Measurements from ENCODE around the gene UGT2B15.
"Not testable (repeated sequence)": the region's sequence is repeated elsewhere in the genome, so short reads cannot be mapped to it uniquely, and the experiment has no call there.

UGT2B15 gene

GRCh38 chr4:68655764-68656444, 14.5 kb downstream of the UGT2B15 start:
- DNase-seq, result no peak
- H3K9me3 ChIP-seq (ENCODE audit: severe bottlenecking), result no peaks in the 10 kb centered on the region
- no peak overlapping the region for H3K4me3 ChIP-seq (ENCODE audit: low read depth, low read length)
- H3K27me3 ChIP-seq (ENCODE audit: insufficient read depth, low read depth, severe bottlenecking), result no peaks in the 10 kb centered on the region
- TF ChIP-seq CTCF (IDR thresholded peaks at IDR 0.05; ENCODE audit: low read depth, low read length), result no peak
- no peaks in the 10 kb centered on the region for H3K36me3 ChIP-seq
- no peak overlapping the region for H3K27ac ChIP-seq

- no peak overlapping the region for H3K27ac ChIP-seq
These were observed 15.3 kb downstream of the UGT2B15 start for GRCh38 chr4:68654946-68655721.

GRCh38 chr4:68651932-68652331, 18.5 kb downstream of the UGT2B15 start:
- TF ChIP-seq CTCF (IDR thresholded peaks at IDR 0.05; ENCODE audit: low read depth, low read length), result no peak
- DNase-seq, result no peak
- no peak overlapping the region for H3K4me3 ChIP-seq (ENCODE audit: low read depth, low read length)

More at GRCh38 chr4:68654946-68655721, 15.3 kb downstream of the UGT2B15 start:
- H3K4me3 ChIP-seq (ENCODE audit: low read depth, low read length), result no peak overlapping the region
- no peaks in the 10 kb centered on the region for H3K27me3 ChIP-seq (ENCODE audit: insufficient read depth, low read depth, severe bottlenecking)
- no peak for TF ChIP-seq CTCF (IDR thresholded peaks at IDR 0.05; ENCODE audit: low read depth, low read length)
- no peaks in the 10 kb centered on the region for H3K9me3 ChIP-seq (ENCODE audit: severe bottlenecking)
- no peaks in the 10 kb centered on the region for H3K36me3 ChIP-seq
- no peak for DNase-seq

GRCh38 chr4:68630371-68630770, 40.1 kb downstream of the UGT2B15 start:
- Histone ChIP-seq H3K36me3 (no peaks in the 10 kb centered on the region), H3K27ac (no peak overlapping the region), H3K27me3 (ENCODE audit: insufficient read depth, low read depth, severe bottlenecking) (no peaks in the 10 kb centered on the region), H3K9me3 (ENCODE audit: severe bottlenecking) (no peaks in the 10 kb centered on the region), H3K4me3 (ENCODE audit: low read depth, low read length) (no peak overlapping the region)
- no peak for TF ChIP-seq CTCF (IDR thresholded peaks at IDR 0.05; ENCODE audit: low read depth, low read length)
- DNase-seq, result no peak

More at GRCh38 chr4:68651932-68652331, 18.5 kb downstream of the UGT2B15 start:
- Histone ChIP-seq H3K27me3 (ENCODE audit: insufficient read depth, low read depth, severe bottlenecking) (no peaks in the 10 kb centered on the region), H3K36me3 (no peaks in the 10 kb centered on the region), H3K9me3 (ENCODE audit: severe bottlenecking) (no peaks in the 10 kb centered on the region), H3K27ac (no peak overlapping the region)

DNA sequence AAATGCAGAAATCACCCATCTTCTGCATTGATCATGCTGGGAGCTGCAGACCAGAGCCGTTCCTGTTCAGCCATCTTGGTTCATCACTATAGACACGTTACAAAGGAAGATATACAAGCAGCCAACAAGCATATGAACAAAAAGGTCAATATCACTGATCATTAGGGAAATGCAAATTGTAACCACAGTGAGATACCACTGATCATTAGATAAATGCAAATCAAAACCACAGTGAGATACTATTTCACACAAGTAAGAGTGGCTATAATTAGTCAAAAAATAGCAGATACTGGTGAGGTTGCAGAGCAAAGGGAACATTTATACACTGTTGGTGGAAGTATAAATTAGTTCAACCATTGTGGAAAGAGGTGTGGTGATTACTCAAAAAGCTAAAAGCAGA, 47.7 kb downstream of the UGT2B15 start:
- H3K4me3 ChIP-seq (ENCODE audit: low read depth, low read length); H3K27ac ChIP-seq; H3K27me3 ChIP-seq (ENCODE audit: insufficient read depth, low read depth, severe bottlenecking); DNase-seq; H3K36me3 ChIP-seq; H3K9me3 ChIP-seq (ENCODE audit: severe bottlenecking): not testable (repeated sequence)

GRCh38 chr4:68617003-68617698, 53.3 kb downstream of the UGT2B15 start:
- Histone ChIP-seq H3K4me3 (ENCODE audit: low read depth, low read length) (no peak overlapping the region), H3K27ac (no peak overlapping the region), H3K36me3 (no peaks in the 10 kb centered on the region), H3K9me3 (ENCODE audit: severe bottlenecking) (no peaks in the 10 kb centered on the region), H3K27me3 (ENCODE audit: insufficient read depth, low read depth, severe bottlenecking) (no peaks in the 10 kb centered on the region)
- DNase-seq, result no peak
- no peak for TF ChIP-seq CTCF (IDR thresholded peaks at IDR 0.05; ENCODE audit: low read depth, low read length)

Measured in WERI-Rb-1 (cell line).